ENCODE results near the gene RAMP3. TPM values are rescaled to one million over a fixed set of nuclear protein-coding genes. Genes with fewer than 3 reads are reported as not detected.

Gene RAMP3
- total RNA-seq, 4 donors from 2014 or later = 11.9 to 182 (median 57.5) TPM

DNA sequence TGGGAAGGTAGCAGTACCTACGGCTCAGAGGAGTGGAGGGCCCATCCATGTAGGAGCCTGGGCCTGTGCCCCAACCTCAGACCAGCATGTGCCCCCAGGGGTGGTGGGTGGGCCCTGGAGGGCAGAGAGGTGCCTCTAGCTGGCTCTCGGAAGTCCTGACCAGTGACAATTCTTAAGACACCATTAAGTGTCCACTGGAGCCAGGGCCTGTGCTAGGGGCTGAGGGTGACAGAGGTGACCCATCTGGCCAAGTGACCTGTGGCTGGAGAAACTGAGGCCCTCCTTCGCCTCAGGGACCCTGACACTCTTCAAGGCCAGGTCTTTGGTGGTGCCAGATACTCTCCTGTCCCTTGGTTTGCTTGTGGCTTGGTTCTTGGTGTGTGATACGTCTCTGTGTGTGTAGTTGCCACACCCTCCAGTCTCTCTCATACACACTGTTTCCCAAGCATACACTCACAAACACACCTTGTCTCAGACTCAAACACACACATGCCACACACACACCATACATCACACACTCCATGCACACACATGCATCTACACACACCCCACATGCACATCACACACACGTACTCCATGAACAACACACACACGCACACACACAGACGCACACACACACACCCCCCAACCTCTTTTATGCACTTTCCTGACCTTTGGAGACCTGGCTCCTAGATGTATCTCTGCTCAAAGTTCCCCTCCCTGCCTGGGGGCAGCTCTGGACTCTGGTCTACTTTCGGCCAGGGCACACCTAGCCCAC lies 897 bp upstream of the RAMP3 start:
- Histone ChIP-seq H3K4me1 (peaks cover 0 to 4% of the 10 kb centered on the region in 2 donors), H3K9me3 (no peaks in the 10 kb centered on the region), H3K4me3 (no peak overlapping the region), H3K27ac (no peak overlapping the region), H3K36me3 (no peaks in the 10 kb centered on the region), H3K27me3 (peaks cover 0 to 3% of the 10 kb centered on the region in 2 donors)
- intact Hi-C loops (cut with DNase I; ENCODE audit: low total_unique reads) = loop anchor here (10.0 kb wide), 1 partner anchor 98 kb away; no protein-coding TSS in a partner anchor
- DNase-seq = no peak
- no peak for TF ChIP-seq POLR2A (IDR thresholded peaks at IDR 0.05)
- TF ChIP-seq, protein P1, sequence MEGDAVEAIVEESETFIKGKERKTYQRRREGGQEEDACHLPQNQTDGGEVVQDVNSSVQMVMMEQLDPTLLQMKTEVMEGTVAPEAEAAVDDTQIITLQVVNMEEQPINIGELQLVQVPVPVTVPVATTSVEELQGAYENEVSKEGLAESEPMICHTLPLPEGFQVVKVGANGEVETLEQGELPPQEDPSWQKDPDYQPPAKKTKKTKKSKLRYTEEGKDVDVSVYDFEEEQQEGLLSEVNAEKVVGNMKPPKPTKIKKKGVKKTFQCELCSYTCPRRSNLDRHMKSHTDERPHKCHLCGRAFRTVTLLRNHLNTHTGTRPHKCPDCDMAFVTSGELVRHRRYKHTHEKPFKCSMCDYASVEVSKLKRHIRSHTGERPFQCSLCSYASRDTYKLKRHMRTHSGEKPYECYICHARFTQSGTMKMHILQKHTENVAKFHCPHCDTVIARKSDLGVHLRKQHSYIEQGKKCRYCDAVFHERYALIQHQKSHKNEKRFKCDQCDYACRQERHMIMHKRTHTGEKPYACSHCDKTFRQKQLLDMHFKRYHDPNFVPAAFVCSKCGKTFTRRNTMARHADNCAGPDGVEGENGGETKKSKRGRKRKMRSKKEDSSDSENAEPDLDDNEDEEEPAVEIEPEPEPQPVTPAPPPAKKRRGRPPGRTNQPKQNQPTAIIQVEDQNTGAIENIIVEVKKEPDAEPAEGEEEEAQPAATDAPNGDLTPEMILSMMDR (IDR thresholded peaks at IDR 0.05) = no peak

DNA sequence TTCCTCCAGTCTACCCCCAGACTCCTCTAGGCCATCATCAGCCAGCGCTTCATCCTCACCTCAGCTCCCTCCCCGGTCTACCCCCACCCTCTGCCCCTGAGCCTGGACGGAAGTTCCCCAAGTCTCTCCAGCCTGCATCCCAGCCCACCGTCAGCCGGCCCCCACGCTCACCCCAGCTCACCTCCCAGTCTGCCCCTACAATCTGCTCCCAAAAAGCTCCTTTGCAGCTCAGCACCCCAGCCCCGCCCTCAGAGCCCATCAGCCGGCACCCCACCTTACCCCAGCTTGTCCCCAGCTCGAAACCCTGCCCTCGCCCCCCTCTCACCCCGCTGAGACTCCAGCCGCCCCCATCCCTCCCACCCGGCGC lies 322 bp upstream of the RAMP3 start:
- TF ChIP-seq POLR2A (IDR thresholded peaks at IDR 0.05) = no peak
- TF ChIP-seq, protein P1 (IDR thresholded peaks at IDR 0.05) = no peak
- no peak for DNase-seq
- Histone ChIP-seq H3K27ac (peak overlapping the region in 1 of 2 donors; percentile 47), H3K4me1 (peaks cover 0 to 4% of the 10 kb centered on the region in 2 donors), H3K36me3 (no peaks in the 10 kb centered on the region), H3K4me3 (peak overlapping the region; percentile 18 to 22), H3K9me3 (no peaks in the 10 kb centered on the region), H3K27me3 (peaks cover 0 to 3% of the 10 kb centered on the region in 2 donors)
- intact Hi-C loops (cut with DNase I; ENCODE audit: low total_unique reads) = loop anchor here (10.0 kb wide), 1 partner anchor 98 kb away; no protein-coding TSS in a partner anchor

DNA sequence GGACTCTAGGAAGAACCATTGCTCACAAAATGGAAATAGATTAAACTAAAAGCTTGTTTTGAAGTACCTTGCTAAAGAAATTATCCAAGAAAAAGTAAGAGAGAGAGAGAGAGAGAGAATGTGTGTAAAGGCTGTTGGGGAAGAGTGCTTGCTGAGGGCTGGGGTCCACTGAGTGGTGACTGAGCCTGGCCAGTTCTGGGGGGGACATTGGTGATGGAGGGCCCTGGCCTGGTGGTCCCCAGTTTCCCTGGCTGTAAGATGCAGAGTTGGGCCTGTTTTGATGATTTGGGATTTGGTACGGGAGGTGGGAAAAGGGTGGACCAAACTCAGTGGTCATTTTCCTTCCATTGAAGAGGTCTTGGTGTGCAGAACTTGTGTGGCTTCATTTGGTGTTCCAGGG lies 880 bp downstream of the RAMP3 start:
- no peak for TF ChIP-seq POLR2A (IDR thresholded peaks at IDR 0.05)
- TF ChIP-seq, protein P1 (IDR thresholded peaks at IDR 0.05) = no peak
- intact Hi-C loops (cut with DNase I; ENCODE audit: low total_unique reads) = loop anchor here (10.0 kb wide), 1 partner anchor 96 kb away; no protein-coding TSS in a partner anchor
- no peak for DNase-seq
- Histone ChIP-seq H3K27ac (no peak overlapping the region), H3K4me1 (peaks cover 0 to 4% of the 10 kb centered on the region in 2 donors), H3K27me3 (peaks cover 0 to 3% of the 10 kb centered on the region in 2 donors), H3K36me3 (no peaks in the 10 kb centered on the region), H3K9me3 (no peaks in the 10 kb centered on the region), H3K4me3 (peak overlapping the region in 1 of 2 donors; percentile 18)

DNA sequence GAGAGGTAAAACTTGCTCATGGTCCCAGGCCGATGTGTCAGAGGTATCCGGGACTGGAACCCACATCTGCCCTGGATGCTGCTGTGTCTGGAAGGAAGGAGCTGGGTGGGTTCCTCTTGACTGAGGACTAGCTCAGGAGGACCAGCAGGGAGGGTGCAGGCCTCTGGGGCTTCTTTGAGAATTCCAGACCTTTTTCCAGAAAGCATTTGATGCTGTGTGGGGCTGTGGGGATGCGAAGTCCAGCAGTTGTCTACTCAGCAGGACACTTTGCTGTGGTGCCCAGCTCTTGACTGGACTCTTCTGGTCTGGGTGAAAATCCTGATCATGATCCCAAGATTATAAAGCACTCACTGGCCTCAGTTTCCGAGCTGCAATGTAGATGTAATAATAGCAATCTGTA lies 1.7 kb downstream of the RAMP3 start:
- peaks cover 0 to 3% of the 10 kb centered on the region in 2 donors for H3K27me3 ChIP-seq
- TF ChIP-seq, protein P1 (IDR thresholded peaks at IDR 0.05) = no peak
- TF ChIP-seq POLR2A (IDR thresholded peaks at IDR 0.05) = no peak
- H3K27ac ChIP-seq = no peak overlapping the region
- peaks cover 0 to 4% of the 10 kb centered on the region in 2 donors for H3K4me1 ChIP-seq
- no peaks in the 10 kb centered on the region for H3K36me3 ChIP-seq
- H3K9me3 ChIP-seq = no peaks in the 10 kb centered on the region
- H3K4me3 ChIP-seq = no peak overlapping the region
- intact Hi-C loops (cut with DNase I; ENCODE audit: low total_unique reads) = loop anchor here (10.0 kb wide), 1 partner anchor 96 kb away; no protein-coding TSS in a partner anchor
- no peak for DNase-seq

DNA sequence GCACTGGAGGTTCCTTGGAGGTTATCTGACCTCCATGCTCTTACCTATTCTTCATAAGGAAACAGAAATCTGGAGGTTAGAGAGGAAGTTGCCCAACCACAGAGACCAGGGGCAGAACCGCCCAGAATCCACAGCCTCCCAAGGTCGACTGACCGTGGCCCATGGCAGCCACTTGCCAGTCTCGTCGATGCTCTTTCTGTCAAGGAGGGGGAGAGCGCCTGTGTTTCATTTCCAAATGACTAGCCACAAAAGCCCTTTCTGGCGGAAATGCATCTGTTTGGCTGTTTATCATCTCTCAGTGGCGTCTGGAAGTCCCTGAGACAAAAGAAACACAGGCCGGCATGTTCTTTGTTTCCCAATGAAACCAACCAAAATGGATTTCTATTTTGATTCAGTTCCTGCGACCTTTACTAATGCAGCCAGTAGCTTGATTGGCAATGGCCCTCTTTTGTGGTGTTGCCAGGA lies 2.9 kb downstream of the RAMP3 start:
- TF ChIP-seq POLR2A (IDR thresholded peaks at IDR 0.05) = no peak
- TF ChIP-seq, protein P1 (IDR thresholded peaks at IDR 0.05) = no peak
- Histone ChIP-seq H3K4me3 (no peak overlapping the region), H3K27me3 (peaks cover 0 to 3% of the 10 kb centered on the region in 2 donors), H3K4me1 (peaks cover 0 to 4% of the 10 kb centered on the region in 2 donors), H3K27ac (no peak overlapping the region), H3K9me3 (no peaks in the 10 kb centered on the region), H3K36me3 (no peaks in the 10 kb centered on the region)
- DNase-seq = peak in 1 of 2 donors; percentile 31
- intact Hi-C loops (cut with DNase I; ENCODE audit: low total_unique reads) = no loop called here

All from uterus (tissue), 4 donors.